IPS DF 4.7 (cell line): ENCODE measurements around the gene SPEN.
"Not testable (repeated sequence)": the region's sequence is repeated elsewhere in the genome, so short reads cannot be mapped to it uniquely, and the experiment has no call there.

ENCODE experiments used
- DNase-seq: peaks from one replicate; pipeline ENCODE4 v3.0.0-alpha.2; 2013; ENCODE audit warnings: low spot score; ENCODE audit errors: extremely low read depth

SPEN gene

GRCh38 chr1:15847100-15847892 lies at the start of gene SPEN:
Gene SPEN (plus strand): TSS chr1:15847707. CDS start chr1:15848068, 361 bp downstream.
- DNase-seq = no peak

GRCh38 chr1:15799004-15799867 lies 48.3 kb upstream of the SPEN start:
- DNase-seq = no peak

GRCh38 chr1:15799928-15800835 lies 47.3 kb upstream of the SPEN start:
- DNase-seq = no peak

GRCh38 chr1:15802234-15802965 lies 45.1 kb upstream of the SPEN start:
- DNase-seq = no peak

- DNase-seq = no peak
Observed at GRCh38 chr1:15803380-15803779, 44.1 kb upstream of the SPEN start.

GRCh38 chr1:15804060-15804459 lies 43.4 kb upstream of the SPEN start:
- DNase-seq = no peak

- DNase-seq = no peak
Observed at GRCh38 chr1:15807121-15807520, 40.4 kb upstream of the SPEN start.

GRCh38 chr1:15807549-15807948 lies 40.0 kb upstream of the SPEN start, which contains the start of gene UQCRHL:
Gene UQCRHL (minus strand): TSS chr1:15807649. CDS start chr1:15807649, 0 bp downstream.
- not testable (repeated sequence) for DNase-seq

GRCh38 chr1:15808955-15809354 lies 38.6 kb upstream of the SPEN start:
- no peak for DNase-seq

- DNase-seq = no peak
Observed at GRCh38 chr1:15810073-15810472, 37.4 kb upstream of the SPEN start.

GRCh38 chr1:15816674-15817073 lies 30.8 kb upstream of the SPEN start:
- DNase-seq = no peak

GRCh38 chr1:15820478-15820877 lies 27.0 kb upstream of the SPEN start:
- no peak for DNase-seq

GRCh38 chr1:15825800-15826199 lies 21.7 kb upstream of the SPEN start:
- no peak for DNase-seq

- DNase-seq = no peak
Observed at GRCh38 chr1:15826810-15827507, 20.5 kb upstream of the SPEN start.

GRCh38 chr1:15827567-15827966 lies 19.9 kb upstream of the SPEN start:
- DNase-seq = not testable (repeated sequence)

- not testable (repeated sequence) for DNase-seq
Observed at GRCh38 chr1:15828931-15829330, 18.6 kb upstream of the SPEN start.

- no peak for DNase-seq
Observed at GRCh38 chr1:15830258-15830657, 17.2 kb upstream of the SPEN start.

- no peak for DNase-seq
Observed at GRCh38 chr1:15833069-15833679, 14.3 kb upstream of the SPEN start.

GRCh38 chr1:15833842-15834405 lies 13.6 kb upstream of the SPEN start:
- no peak for DNase-seq
